Activated CD8-positive, alpha-beta T cell treated with anti-CD3 and anti-CD28 coated beads for 36 hours (primary cell): Measurements from ENCODE around the gene ENKD1. TPM values are rescaled to one million over a fixed set of nuclear protein-coding genes. Genes with fewer than 3 reads are reported as not detected.
"Not testable (repeated sequence)": the region's sequence is repeated elsewhere in the genome, so short reads cannot be mapped to it uniquely, and the experiment has no call there.

Source experiments
- ATAC-seq: fragments of 200-7000 bp; cut with Tn5 transposase; one replicate; pipeline ENCODE4 v1.10.0; 2021; ENCODE audit warnings: mild to moderate bottlenecking, moderate library complexity
- CTCF ChIA-PET: fragments of 350-600 bp; sonication (Branson Sonifier 250); formaldehyde crosslinking; loops from one replicate; lab custom pipeline; 2021; ENCODE audit warnings: antibody characterized with exemption; lab: Charles Lee
- POLR2A ChIA-PET: fragments of 350-600 bp; sonication (Branson Sonifier 250); formaldehyde crosslinking; loops from one replicate; lab custom pipeline; 2021; ENCODE audit warnings: antibody characterized with exemption; lab: Charles Lee
- DNase-seq: peaks from one replicate; pipeline ENCODE4 v3.0.0-alpha.2; 2020
- H3K27ac Mint-ChIP-seq: one replicate; pipeline ENCODE4 v1.8.0; 2021; ENCODE audit warnings: mild to moderate bottlenecking, mixed read lengths
- H3K27me3 Mint-ChIP-seq: one replicate; pipeline ENCODE4 v1.8.0; 2021; ENCODE audit warnings: mixed read lengths
- H3K36me3 Mint-ChIP-seq: one replicate; pipeline ENCODE4 v1.8.0; 2021; ENCODE audit warnings: low read depth, mixed read lengths
- H3K4me1 Mint-ChIP-seq: one replicate; pipeline ENCODE4 v1.8.0; 2021; ENCODE audit warnings: low read depth, mixed read lengths
- H3K4me3 Mint-ChIP-seq: one replicate; pipeline ENCODE4 v1.8.0; 2021; ENCODE audit warnings: mild to moderate bottlenecking, moderate library complexity, mixed read lengths
- H3K9me3 Mint-ChIP-seq: one replicate; pipeline ENCODE4 v1.8.0; 2021; ENCODE audit warnings: mixed read lengths
- CTCF ChIP-seq: fragments of 200-600 bp; IDR thresholded peaks from one replicate; pipeline ENCODE4 v1.8.0; 2022; ENCODE audit warnings: antibody characterized with exemption, mild to moderate bottlenecking
- intact Hi-C: fragments of 100-400 bp; cut with micrococcal nuclease; formaldehyde crosslinking; loops from one replicate; pipeline ENCODE4 v1.10.0; 2022
- total RNA-seq, 2 experiments: library from RNA; stranded (reverse); gene quantifications; one replicate each; pipeline ENCODE4 v1.2.3, GENCODE V29; 2021

Gene ENKD1
- total RNA-seq, 2 experiments from 2014 or later: 8.4 to 8.9 TPM

DNA sequence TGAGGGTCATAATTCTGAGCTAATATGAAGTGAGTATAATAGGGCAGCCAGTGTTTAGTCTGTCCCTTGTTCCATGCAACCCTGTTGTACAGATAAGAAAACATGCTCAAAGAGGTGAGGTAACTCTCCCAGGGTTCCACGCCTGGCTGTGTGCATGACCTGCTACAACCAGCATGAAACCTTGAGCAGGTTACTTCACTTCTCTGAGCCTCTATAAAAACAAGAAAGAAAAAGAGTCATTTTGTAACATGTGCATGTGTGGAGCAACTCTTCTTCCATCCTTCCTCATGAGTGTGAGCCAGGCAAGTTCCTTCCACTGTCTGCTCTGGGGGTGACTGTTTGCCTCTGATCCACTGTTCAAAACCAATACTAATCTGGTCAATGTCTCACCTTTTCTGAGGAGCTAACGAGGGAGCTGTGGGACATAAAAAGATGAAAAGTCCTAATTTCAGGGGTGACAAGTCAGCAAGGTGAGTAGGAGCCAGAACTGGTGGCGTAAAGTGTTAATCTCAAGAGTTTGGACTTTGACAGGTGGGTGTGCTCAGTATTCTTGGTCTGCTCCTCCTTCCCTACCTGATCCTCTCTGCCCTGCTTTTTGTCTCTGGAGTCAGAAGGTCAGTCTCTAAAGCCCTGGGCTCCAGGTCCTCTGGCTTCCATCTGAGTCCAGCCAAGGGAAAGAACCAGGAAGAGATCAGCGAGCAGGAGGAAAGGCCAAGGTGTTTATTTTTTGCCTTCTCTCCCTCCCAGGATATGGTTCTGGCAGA lies 31.1 kb upstream of the ENKD1 start:
- TF ChIP-seq CTCF: no peak
- intact Hi-C loops: no loop called here
- Mint-ChIP-seq H3K36me3 (peaks cover 4% of the 10 kb centered on the region), H3K27me3 (no peaks in the 10 kb centered on the region), H3K4me3 (no peak overlapping the region), H3K9me3 (no peaks in the 10 kb centered on the region), H3K4me1 (peaks cover 2% of the 10 kb centered on the region), H3K27ac (no peak overlapping the region)
- ATAC-seq (no peak), DNase-seq (no peak)
- CTCF ChIA-PET: interaction anchor here (1.0 to 1.3 kb wide), 2 partner anchors 15 to 25 kb away, joined by 3 to 4 read pairs; no protein-coding TSS in a partner anchor
- POLR2A ChIA-PET: no interaction called here

DNA sequence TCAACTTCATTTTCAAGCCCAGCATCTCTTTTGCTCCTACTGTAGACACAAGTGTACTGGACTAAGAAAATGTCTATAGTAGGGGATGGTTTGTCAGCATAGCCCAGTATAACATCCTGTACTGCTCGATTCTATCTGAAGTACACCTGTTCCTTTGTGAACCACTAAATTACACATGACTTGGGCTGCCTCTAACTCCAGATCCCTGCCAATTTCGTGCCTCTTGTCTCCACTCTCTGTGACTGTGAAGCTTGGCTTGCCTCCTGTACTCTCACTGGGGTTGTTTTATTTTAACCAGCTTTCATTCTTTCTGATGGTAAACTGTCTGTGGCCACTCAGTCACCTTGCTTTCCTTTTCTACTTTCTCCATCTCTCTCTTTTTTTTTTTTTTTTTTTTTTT lies 28.1 kb upstream of the ENKD1 start:
- ATAC-seq: no peak

DNA sequence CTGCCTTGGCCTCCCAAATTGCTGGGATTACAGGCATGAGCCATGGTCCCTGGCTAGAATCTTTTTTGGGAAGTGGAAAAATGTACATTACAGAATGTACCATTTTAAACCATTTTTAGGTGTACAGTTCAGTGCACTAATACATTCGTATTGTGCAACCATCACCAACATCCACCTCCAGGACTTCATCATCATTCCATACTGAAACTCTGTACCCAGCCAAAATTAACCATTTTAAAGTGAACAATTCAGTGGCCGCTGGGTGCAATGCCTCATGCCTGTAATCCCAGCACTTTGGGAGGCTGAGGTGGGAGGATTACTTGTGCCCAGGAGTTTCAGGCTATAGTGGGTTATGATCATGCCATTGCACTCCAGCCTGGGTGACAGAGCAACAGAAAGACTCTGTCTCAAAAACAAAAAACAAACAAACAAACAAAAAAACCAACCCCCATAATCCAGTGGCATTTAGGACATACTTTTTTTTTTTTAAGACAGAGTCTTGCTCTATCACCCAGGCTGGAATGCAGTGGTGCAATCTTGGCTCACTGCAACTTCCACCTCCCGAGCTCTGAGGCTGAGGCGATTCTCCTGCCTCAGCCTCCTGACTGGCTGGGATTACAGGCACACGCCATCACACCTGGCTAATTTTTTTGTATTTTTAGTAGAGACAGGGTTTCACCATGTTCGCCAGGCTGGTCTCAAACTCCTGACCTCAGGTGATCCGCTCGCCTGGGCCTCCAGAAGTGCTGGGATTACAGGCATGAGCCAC lies 27.2 kb upstream of the ENKD1 start:
- H3K27me3 Mint-ChIP-seq, H3K4me3 Mint-ChIP-seq, H3K4me1 Mint-ChIP-seq, ATAC-seq, H3K27ac Mint-ChIP-seq, H3K36me3 Mint-ChIP-seq, H3K9me3 Mint-ChIP-seq, DNase-seq, intact Hi-C loops: not testable (repeated sequence)
- CTCF ChIA-PET: interaction anchor here (0.9 kb wide), 1 partner anchor 50 kb away, joined by 3 read pairs; no protein-coding TSS in a partner anchor
- POLR2A ChIA-PET: interaction anchor here (0.6 kb wide), 1 partner anchor 213 kb away, joined by 3 read pairs; the partner anchor contains the start of gene ATP6V0D1

More for the DNA sequence above, 28.1 kb upstream of the ENKD1 start:
- POLR2A ChIA-PET: no interaction called here
- DNase-seq: no peak
- no peaks in the 10 kb centered on the region for H3K27me3 Mint-ChIP-seq
- H3K27ac Mint-ChIP-seq: no peak overlapping the region
- H3K4me1 Mint-ChIP-seq: no peaks in the 10 kb centered on the region
- peaks cover 2% of the 10 kb centered on the region for H3K36me3 Mint-ChIP-seq
- CTCF ChIA-PET: interaction anchor here (1.4 to 2.3 kb wide), 2 partner anchors 22 to 121 kb away, joined by 3 to 10 read pairs; no protein-coding TSS in a partner anchor
- no peak for TF ChIP-seq CTCF
- H3K9me3 Mint-ChIP-seq: no peaks in the 10 kb centered on the region
- H3K4me3 Mint-ChIP-seq: no peak overlapping the region
- intact Hi-C loops: no loop called here

DNA sequence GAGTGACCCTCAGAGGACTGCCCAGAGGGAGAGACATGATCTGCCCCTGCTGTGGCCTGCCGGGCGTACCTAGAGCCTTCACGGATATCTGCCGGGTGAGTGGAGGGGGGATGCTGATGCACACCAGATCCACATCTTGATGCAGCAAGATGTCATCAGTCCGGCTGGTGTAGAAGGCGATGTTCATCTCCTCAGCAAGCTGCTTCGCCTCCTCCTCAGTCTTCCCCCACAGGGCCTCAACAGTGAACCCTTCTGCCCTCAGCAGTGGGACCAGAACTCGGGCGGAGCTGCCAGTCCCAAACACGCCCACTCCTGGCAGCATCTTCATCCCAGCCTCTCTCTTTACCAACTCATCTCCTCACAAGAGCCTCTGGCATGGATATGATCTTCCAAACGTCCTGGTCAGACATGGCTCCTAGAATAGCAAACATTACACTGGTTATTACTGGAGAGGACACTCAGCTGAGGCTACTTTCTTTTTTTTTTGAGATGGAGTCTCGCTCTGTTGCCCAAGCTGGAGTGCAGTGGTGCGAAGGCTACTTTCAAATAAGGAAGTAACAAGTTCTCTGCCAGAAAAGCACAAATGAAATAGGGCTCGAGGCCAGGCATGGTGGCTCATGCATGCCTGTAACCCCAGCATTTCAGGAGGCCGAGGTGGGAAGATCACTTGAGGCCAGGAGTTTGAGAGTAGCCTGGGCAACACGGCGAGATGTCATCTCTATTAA lies 19.0 kb upstream of the ENKD1 start:
- Mint-ChIP-seq H3K27me3 (no peaks in the 10 kb centered on the region), H3K4me1 (no peaks in the 10 kb centered on the region), H3K36me3 (peaks cover 10% of the 10 kb centered on the region), H3K9me3 (no peaks in the 10 kb centered on the region), H3K4me3 (no peak overlapping the region), H3K27ac (no peak overlapping the region)
- ATAC-seq (no peak), DNase-seq (no peak)
- intact Hi-C loops: no loop called here
- POLR2A ChIA-PET: interaction anchor here (0.9 kb wide), 1 partner anchor 174 kb away, joined by 3 read pairs; no protein-coding TSS in a partner anchor
- CTCF ChIA-PET: no interaction called here
- no peak for TF ChIP-seq CTCF

DNA sequence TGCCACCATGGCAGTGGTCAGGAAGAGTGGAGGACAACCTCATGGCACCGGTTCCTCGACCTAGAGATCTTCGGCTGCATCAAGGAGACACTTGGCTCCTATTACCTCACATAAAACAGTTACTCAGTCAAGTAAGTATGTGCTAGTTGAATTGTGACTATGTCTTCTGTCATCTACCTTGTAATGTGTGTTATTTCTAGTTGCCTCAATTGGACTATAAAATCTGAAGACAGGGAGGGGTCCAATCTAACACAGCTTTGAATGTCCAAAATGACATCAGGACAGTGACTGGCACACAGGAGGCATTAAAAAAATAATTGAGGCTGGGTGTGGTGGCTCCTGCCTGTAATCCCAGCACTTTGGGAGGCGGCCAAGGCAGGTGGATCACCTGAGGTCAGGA lies 17.2 kb upstream of the ENKD1 start:
- CTCF ChIA-PET: interaction anchor here (2.0 kb wide), 2 partner anchors 11 to 133 kb away, joined by 7 to 10 read pairs; no protein-coding TSS in a partner anchor
- H3K4me1 Mint-ChIP-seq: no peaks in the 10 kb centered on the region
- DNase-seq (no peak), ATAC-seq (no peak)
- H3K36me3 Mint-ChIP-seq: peaks cover 10% of the 10 kb centered on the region
- intact Hi-C loops: no loop called here
- no peak for TF ChIP-seq CTCF
- H3K9me3 Mint-ChIP-seq: no peaks in the 10 kb centered on the region
- no peak overlapping the region for H3K4me3 Mint-ChIP-seq
- H3K27ac Mint-ChIP-seq: no peak overlapping the region
- POLR2A ChIA-PET: no interaction called here
- H3K27me3 Mint-ChIP-seq: no peaks in the 10 kb centered on the region
